Measurements from ENCODE around the gene FAM229A. TPM values are rescaled to one million over a fixed set of nuclear protein-coding genes. Genes with fewer than 3 reads are reported as not detected.

The FAM229A gene
- total RNA-seq, 1 donor from 2014 or later = 2.0 TPM

DNA sequence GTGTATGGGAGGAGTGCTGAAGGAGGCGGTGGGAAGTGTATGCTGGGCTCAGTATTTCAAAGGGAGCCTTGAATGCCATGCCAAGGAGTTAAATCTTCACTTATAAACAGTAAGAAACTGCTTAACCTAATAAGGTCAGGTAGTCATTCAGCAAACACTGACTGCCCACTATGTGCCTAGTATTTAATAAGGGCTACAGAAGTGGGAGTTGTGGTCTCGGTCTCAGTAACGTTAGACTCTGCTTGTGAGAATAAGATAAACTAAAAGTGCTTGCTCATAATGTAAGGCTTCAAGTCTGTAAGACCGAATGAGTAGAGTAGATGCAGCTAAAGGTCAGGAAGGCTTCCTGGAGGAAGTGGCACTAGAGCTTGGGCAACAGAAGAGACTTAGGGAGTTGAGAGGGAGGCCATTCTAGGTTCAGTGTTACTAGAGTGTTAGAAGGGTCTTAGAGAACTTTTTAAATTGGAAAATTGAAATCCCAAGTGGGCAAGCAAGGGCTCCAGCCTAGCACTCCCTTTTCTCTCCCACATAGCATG lies 32.3 kb downstream of the FAM229A start:
- no peak for DNase-seq

GRCh38 chr1:32327204-32327603 lies 35.1 kb downstream of the FAM229A start:
- DNase-seq = no peak

GRCh38 chr1:32321712-32322291 lies 40.5 kb downstream of the FAM229A start:
- DNase-seq = no peak

DNA sequence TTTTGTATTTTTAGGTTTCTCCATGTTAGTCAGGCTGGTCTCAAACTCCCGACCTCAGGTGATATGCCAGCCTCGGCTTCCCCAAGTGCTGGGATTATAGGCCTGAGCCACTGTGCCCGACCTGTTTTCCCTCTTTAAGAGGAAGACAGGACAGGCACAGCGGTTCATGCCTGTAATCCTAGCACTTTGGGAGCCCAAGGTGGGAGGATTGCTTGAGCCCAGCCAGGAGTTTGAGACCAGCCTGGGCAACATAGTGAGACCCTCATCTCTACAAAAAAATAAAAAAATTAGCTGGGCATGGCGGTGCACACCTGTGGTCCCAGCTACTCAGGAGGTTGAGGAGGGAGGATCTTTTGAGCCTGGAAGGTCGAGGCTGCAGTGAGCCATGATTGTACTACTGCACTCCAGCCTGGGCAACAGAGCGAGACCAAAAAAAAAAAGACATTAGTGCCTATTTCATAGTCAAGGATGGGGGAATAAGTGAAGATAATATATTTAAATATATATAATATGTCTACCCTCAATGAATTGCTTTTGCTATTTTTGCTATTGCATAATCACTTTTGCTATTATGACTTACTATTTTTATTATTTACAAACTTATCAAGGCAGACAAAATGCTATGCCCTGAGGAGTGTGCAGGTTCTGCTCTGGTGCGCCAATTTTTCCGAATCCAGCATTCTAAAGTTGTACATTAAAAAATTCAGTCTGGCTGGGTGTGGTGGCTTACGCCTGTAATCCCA lies 44.0 kb downstream of the FAM229A start:
- no peak for DNase-seq

DNA sequence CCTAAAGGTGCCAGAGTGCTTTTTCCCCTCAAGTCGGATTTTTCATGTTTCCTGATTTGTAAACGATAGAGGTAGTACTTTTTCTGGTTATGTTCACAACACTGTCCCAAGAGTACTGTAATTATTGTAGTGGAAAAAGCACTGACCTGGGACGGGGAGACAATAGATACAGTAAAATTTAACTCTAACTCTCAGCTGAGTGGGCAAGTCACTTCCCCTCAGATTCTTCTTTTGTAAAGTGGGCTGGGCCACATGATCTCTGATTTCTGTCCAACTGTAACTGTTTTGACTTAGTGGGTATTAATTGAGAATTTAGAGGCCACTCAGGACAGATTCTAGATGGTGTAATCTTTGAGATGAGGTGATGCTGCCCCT lies 45.4 kb downstream of the FAM229A start:
- DNase-seq = no peak

DNA sequence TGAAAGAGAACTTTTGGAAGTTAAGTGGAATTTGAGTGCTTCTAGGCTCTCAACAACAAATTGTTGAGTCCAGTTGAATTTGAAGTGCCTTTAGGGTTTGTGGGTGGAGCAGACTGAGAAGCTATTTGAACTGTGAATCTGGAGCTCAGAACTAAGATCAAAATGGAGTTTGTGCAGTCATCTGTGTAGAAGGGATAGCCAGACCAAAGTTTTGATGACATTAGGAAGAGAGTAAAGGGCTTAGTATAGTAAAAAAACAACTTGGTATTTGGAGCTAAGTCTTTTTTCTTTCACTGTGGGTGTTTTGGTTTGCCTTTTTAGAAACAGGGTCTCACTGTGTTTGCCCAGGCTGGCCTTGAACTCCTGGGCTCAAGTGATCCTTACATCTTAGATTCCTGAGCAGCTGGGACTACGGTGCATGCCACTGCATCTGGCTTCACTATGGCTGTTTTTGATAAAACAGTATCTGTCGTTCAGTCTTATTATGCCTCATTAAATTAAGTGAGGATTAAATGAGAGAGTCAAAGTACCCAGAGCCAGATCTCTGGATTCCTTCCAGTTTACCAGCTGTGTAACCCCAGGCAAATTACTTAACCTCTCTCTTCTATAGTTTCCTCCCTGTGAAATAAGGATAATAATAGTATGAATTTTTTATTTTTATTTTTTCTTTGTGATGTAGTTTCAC lies 50.4 kb downstream of the FAM229A start:
- DNase-seq = no peak

Other genes with a start within 250 kb of the FAM229A start
- 83.7 and 93.6 TPM in 2 replicates for gene TXLNA, start 182.8 kb downstream of the FAM229A start, total RNA-seq
- gene CCDC28B, start 161.9 kb downstream of the FAM229A start, total RNA-seq = 10.8 and 16.8 TPM in 2 replicates
- gene IQCC, start 156.8 kb downstream of the FAM229A start, total RNA-seq = 1.0 and 1.2 TPM in 2 replicates
- gene DCDC2B, start 153.4 kb downstream of the FAM229A start, total RNA-seq = not detected in 2 replicates
- gene TMEM234, start 140.1 kb downstream of the FAM229A start, total RNA-seq = 9.2 and 12.3 TPM in 2 replicates
- gene EIF3I, start 140.1 kb downstream of the FAM229A start, total RNA-seq = 339 and 353 TPM in 2 replicates
- gene FAM167B, start 115.3 kb downstream of the FAM229A start, total RNA-seq = 2.4 and 30.8 TPM in 2 replicates
- gene LCK, start 111.2 kb downstream of the FAM229A start, total RNA-seq = 0.09 and 0.17 TPM in 2 replicates
- 176 and 202 TPM in 2 replicates for gene HDAC1, start 70.4 kb downstream of the FAM229A start, total RNA-seq
- gene MARCKSL1, start 26.3 kb downstream of the FAM229A start, total RNA-seq = 129 and 147 TPM in 2 replicates
- 0.14 TPM in 1 of 2 replicates, not detected in the other for gene TSSK3, start 54 bp upstream of the FAM229A start, total RNA-seq
- 61.5 and 75.7 TPM in 2 replicates for gene BSDC1, start 32.0 kb upstream of the FAM229A start, total RNA-seq
- under 0.01 TPM in 2 replicates for gene ZBTB8B, start 102.6 kb upstream of the FAM229A start, total RNA-seq
- 11.3 and 12.6 TPM in 2 replicates for gene ZBTB8A, start 176.9 kb upstream of the FAM229A start, total RNA-seq